ENCODE data around the gene DMAC2. TPM values are rescaled to one million over a fixed set of nuclear protein-coding genes. Genes with fewer than 3 reads are reported as not detected.
"Not testable (repeated sequence)": the region's sequence is repeated elsewhere in the genome, so short reads cannot be mapped to it uniquely, and the experiment has no call there.

Gene DMAC2
- total RNA-seq, 2 donors from 2014 or later = 21.7 to 27.9 TPM

DNA sequence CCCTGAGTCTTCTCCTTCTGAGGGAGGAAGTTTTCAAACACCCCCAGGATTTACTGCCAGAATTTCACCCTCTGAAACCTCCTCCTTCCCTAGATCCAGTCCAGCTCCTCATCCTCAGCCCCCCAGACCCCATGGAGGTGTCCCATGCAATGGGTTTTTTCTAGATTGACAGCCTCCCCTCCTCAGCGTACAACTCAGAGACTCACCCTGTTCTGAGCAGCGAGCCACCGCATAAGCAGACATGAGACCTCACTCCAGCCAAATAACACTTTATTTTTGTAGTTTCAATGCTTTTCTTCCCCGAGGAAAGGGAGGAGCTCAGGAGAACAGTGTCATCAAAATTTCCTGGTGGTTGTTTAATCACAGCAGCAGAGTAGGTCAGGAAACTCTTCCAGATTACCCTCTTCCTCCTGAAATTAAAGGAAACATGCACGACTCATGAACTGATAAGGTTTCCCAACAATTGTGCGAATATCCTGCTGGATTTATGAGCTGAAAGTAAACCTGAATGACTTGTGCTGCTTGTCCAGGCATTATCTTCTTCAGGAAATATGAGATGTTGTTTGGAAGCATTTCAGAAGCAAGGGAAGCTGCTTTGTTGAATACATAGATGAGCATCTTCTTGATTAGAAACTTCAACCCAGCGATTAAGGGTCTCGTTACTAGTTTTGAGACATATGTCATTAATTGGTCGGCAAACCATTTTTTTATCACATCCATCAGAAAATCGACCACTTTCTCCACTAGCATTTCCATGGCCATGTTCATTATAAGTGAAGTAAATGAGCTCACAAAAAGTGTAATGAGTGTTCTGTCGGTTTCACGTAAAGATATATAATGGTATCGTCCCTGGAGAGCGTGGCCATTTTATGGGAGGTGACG, 39.4 kb upstream of the DMAC2 start:
- ATAC-seq (ENCODE audit: insufficient number of reproducible peaks, low FRiP score, low read depth) = no peak
- H3K27me3 ChIP-seq (replicated peaks; ENCODE audit: insufficient read depth) = no peaks in the 10 kb centered on the region
- H3K36me3 ChIP-seq = no peaks in the 10 kb centered on the region
- no peak for DNase-seq (ENCODE audit: low spot score)
- no peak overlapping the region for H3K4me3 ChIP-seq
- TF ChIP-seq, protein P1, sequence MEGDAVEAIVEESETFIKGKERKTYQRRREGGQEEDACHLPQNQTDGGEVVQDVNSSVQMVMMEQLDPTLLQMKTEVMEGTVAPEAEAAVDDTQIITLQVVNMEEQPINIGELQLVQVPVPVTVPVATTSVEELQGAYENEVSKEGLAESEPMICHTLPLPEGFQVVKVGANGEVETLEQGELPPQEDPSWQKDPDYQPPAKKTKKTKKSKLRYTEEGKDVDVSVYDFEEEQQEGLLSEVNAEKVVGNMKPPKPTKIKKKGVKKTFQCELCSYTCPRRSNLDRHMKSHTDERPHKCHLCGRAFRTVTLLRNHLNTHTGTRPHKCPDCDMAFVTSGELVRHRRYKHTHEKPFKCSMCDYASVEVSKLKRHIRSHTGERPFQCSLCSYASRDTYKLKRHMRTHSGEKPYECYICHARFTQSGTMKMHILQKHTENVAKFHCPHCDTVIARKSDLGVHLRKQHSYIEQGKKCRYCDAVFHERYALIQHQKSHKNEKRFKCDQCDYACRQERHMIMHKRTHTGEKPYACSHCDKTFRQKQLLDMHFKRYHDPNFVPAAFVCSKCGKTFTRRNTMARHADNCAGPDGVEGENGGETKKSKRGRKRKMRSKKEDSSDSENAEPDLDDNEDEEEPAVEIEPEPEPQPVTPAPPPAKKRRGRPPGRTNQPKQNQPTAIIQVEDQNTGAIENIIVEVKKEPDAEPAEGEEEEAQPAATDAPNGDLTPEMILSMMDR (IDR thresholded peaks at IDR 0.05) = no peak
- no peak overlapping the region for H3K27ac ChIP-seq
- H3K9me3 ChIP-seq = no peaks in the 10 kb centered on the region
- H3K4me1 ChIP-seq (ENCODE audit: control insufficient read depth in 1 of 2, low read depth in 2 of 2) = no peaks in the 10 kb centered on the region

DNA sequence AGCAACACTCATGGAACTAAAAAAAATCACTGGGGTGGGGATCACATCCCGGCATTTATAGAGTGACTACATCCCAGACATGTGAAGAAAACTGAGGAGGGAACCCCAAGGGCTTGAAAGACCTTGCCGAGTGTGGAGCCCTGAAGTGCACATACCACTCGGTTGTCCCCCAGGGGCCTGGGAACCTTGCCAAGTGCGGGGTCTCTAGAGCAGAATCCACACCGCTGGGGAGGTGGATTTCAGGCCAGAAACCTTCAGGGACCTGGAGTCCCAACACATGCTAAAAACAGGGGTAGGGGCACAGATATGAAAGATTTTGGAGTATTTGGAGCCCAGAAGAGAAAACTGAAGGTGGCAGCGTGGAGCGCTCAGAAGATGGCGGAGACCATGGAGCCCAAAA, 38.5 kb upstream of the DMAC2 start:
- Histone ChIP-seq H3K9me3 (no peaks in the 10 kb centered on the region), H3K27me3 (replicated peaks; ENCODE audit: insufficient read depth) (no peaks in the 10 kb centered on the region), H3K36me3 (no peaks in the 10 kb centered on the region), H3K4me3 (no peak overlapping the region), H3K27ac (no peak overlapping the region), H3K4me1 (ENCODE audit: control insufficient read depth in 1 of 2, low read depth in 2 of 2) (no peaks in the 10 kb centered on the region)
- TF ChIP-seq, protein P1 (IDR thresholded peaks at IDR 0.05) = no peak
- ATAC-seq (ENCODE audit: insufficient number of reproducible peaks, low FRiP score, low read depth) = no peak
- DNase-seq (ENCODE audit: low spot score) = no peak

DNA sequence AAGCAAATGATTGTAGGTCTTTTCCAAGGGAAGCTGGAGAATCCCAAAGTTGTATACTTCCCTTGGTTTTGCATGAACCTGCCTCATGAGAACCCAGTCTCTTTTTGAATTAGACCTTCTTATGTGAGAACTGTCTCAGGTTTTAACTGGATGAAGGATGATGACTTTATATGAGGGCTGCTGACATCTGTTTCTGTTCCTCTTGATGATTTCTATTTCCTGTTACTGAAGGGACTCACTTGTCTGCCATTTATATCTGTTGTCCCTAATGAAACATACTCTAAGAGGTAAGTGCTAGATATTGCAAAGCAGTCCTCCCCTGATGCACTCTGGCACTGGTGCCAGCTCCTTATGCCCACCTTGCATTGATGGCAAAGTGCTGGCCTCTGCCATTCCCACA, 36.9 kb upstream of the DMAC2 start:
- H3K27ac ChIP-seq = no peak overlapping the region
- TF ChIP-seq, protein P1 (IDR thresholded peaks at IDR 0.05) = no peak
- no peaks in the 10 kb centered on the region for H3K9me3 ChIP-seq
- no peak for DNase-seq (ENCODE audit: low spot score)
- no peaks in the 10 kb centered on the region for H3K4me1 ChIP-seq (ENCODE audit: control insufficient read depth in 1 of 2, low read depth in 2 of 2)
- H3K36me3 ChIP-seq = no peaks in the 10 kb centered on the region
- H3K4me3 ChIP-seq = no peak overlapping the region
- H3K27me3 ChIP-seq (replicated peaks; ENCODE audit: insufficient read depth) = no peaks in the 10 kb centered on the region
- ATAC-seq (ENCODE audit: insufficient number of reproducible peaks, low FRiP score, low read depth) = no peak

DNA sequence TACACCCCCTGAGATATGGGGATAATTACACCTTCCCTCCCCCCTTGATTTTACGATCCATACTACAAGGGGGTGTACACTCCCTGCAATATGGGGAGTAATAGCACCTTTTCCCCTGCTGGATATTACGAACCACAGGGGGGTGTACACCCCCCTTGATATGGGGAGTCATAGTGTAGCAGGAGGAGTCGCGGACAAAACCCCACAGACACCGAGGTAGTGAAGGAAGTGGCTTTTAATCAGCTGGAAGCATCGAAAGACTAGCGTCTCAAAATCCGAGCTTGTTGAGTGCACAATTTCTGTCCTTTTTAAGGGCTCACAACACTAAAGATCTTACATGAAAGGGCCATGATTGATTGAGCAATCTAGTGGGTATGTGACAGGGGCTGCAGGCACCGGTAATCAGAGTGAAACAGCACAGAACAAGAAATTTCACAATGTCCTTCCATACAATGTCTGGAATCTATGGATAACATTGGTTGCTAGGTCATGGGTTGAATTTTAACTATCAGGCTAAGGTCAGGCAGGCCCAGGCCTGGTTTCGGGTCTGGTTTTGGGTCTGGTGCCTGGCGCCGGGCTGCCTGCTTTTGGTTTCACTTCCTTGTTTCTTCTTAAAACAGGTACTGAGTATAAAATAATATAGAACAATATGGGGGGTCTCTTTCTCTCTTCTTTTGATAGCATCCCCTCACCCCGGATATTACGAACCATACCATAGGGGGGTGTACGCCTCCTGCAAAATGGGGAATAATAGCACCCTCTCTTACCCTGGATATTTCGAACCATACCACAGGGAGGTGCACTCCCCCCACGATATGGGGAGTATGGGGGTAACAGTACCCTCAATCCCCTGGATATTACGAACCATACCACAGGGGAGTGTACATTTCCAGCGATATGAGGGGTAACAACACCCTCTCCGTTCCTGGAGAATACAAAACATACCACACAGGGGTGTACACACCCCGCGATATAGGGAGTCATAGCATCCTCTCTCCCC, 23.8 kb upstream of the DMAC2 start:
- H3K36me3 ChIP-seq; H3K4me3 ChIP-seq; H3K9me3 ChIP-seq; H3K27me3 ChIP-seq (replicated peaks; ENCODE audit: insufficient read depth); DNase-seq (ENCODE audit: low spot score); H3K4me1 ChIP-seq (ENCODE audit: control insufficient read depth in 1 of 2, low read depth in 2 of 2); H3K27ac ChIP-seq; ATAC-seq (ENCODE audit: insufficient number of reproducible peaks, low FRiP score, low read depth): not testable (repeated sequence)

DNA sequence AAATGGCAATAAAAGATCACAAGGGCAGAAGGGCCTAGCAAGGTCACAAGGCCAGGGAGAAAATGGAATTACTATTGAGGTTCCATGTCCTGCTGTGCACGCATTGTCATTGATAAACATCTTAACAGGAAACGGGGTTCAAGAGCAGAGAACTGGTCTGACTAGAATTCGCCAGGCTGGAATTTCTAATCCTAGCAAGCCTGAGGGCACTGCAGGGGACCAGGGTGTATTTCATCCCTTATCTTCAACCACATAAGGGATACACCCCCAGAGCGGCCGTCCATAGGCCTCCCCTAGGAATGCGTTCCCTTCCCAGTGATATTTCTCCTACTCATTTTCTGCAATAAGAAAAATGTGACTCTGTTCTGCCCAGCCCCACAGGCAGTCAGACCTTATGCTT, 22.8 kb upstream of the DMAC2 start:
- no peaks in the 10 kb centered on the region for H3K27me3 ChIP-seq (replicated peaks; ENCODE audit: insufficient read depth)
- ATAC-seq (ENCODE audit: insufficient number of reproducible peaks, low FRiP score, low read depth) = no peak

More for the DNA sequence above, 22.8 kb upstream of the DMAC2 start:
- no peak for DNase-seq (ENCODE audit: low spot score)
- no peak overlapping the region for H3K4me3 ChIP-seq
- no peaks in the 10 kb centered on the region for H3K9me3 ChIP-seq
- no peaks in the 10 kb centered on the region for H3K36me3 ChIP-seq
- TF ChIP-seq, protein P1 (IDR thresholded peaks at IDR 0.05) = no peak
- H3K27ac ChIP-seq = no peak overlapping the region
- no peaks in the 10 kb centered on the region for H3K4me1 ChIP-seq (ENCODE audit: control insufficient read depth in 1 of 2, low read depth in 2 of 2)

All from thoracic aorta (tissue), 2 donors.